Gastrocnemius medialis (tissue), 4 donors: ENCODE data around the gene DERA. TPM values are rescaled to one million over a fixed set of nuclear protein-coding genes. Genes with fewer than 3 reads are reported as not detected.

Experiments used
- ATAC-seq, 2 donors: fragments of 150-250 bp; one replicate each; pipeline ENCODE4 v1.9.1; 2016
- DNase-seq, 2 donors: peaks; one replicate each; pipeline ENCODE4 v3.0.0-alpha.2; 2019
- H3K27ac ChIP-seq, 4 donors: fragments of 200-600 bp; sonication (generic); 1 replicate in 1 of 4; 2 replicates in 3 of 4; pipeline ENCODE4 v1.5.1; 2016 to 2018; ENCODE audit warnings: mild to moderate bottlenecking in 2 of 4, moderate library complexity in 1 of 4
- H3K27me3 ChIP-seq, 3 donors: fragments of 200-600 bp; sonication (generic) in 2 of 3; 1 replicate in 1 of 3; 2 replicates in 2 of 3; pipeline versions ENCODE4 v1.5.1 to v1.6.0; 2016 to 2019; ENCODE audit warnings: mild to moderate bottlenecking in 1 of 3, moderate library complexity in 1 of 3
- H3K36me3 ChIP-seq, 2 donors: fragments of 200-600 bp; sonication (generic) in 1 of 2; one replicate each; pipeline ENCODE4 v1.5.1; 2017 to 2018
- H3K4me1 ChIP-seq, 2 donors: fragments of 200-600 bp; sonication (generic) in 1 of 2; one replicate each; pipeline ENCODE4 v1.5.1; 2016 to 2017; ENCODE audit warnings: mild to moderate bottlenecking in 2 of 2
- H3K4me3 ChIP-seq, 4 donors: fragments of 200-600 bp; sonication (generic) in 3 of 4; 1 replicate in 1 of 4; 2 replicates in 3 of 4; pipeline ENCODE4 v1.5.1; 2016 to 2019; ENCODE audit warnings: mild to moderate bottlenecking in 2 of 4
- H3K9me3 ChIP-seq, 3 donors: fragments of 200-600 bp; sonication (generic) in 2 of 3; 1 replicate in 1 of 3; 2 replicates in 2 of 3; pipeline ENCODE4 v1.5.1; 2016 to 2019
- POLR2A ChIP-seq, 2 donors: fragments of 450-650 bp; IDR thresholded peaks; one replicate each; pipeline ENCODE4 v1.6.1; 2017; ENCODE audit warnings: antibody characterized with exemption in 2 of 2, mild to moderate bottlenecking in 2 of 2, moderate library complexity in 2 of 2
- in situ Hi-C, 4 donors: fragments of 200-750 bp; cut with MboI; loops; one replicate each; pipeline versions ENCODE4 v1.15.0 to v1.8.0; 2017; ENCODE audit warnings: low sequenced_read_pairs in 4 of 4
- intact Hi-C: fragments of 100-400 bp; cut with DNase I; formaldehyde crosslinking; loops from one replicate; pipeline ENCODE4 v1.15.1; 2023; ENCODE audit warnings: low total_unique reads
- total RNA-seq, 4 donors: library from RNA; depleted of rRNA; stranded (reverse); fragments of >200 nt; gene quantifications; one replicate each; pipeline versions ENCODE4 v1.1.0 to v1.2.3, GENCODE V29; 2016
- TF ChIP-seq, protein P1 (sequence below), 5 experiments: fragments of 450-650 bp in 3 of 5; fragments of 200-600 bp in 2 of 5; sonication (generic) in 2 of 5; IDR thresholded peaks in 4 of 5; conservative IDR thresholded peaks in 1 of 5; 1 replicate in 4 of 5; 2 replicates in 1 of 5; pipeline ENCODE4 v1.5.1; 2016 to 2019; ENCODE audit warnings: antibody characterized with exemption in 5 of 5, mild to moderate bottlenecking in 3 of 5, moderate library complexity in 3 of 5

DERA gene
- 10 to 100 TPM; 29.2 to 50.1 (median 34.3) TPM for total RNA-seq

DNA sequence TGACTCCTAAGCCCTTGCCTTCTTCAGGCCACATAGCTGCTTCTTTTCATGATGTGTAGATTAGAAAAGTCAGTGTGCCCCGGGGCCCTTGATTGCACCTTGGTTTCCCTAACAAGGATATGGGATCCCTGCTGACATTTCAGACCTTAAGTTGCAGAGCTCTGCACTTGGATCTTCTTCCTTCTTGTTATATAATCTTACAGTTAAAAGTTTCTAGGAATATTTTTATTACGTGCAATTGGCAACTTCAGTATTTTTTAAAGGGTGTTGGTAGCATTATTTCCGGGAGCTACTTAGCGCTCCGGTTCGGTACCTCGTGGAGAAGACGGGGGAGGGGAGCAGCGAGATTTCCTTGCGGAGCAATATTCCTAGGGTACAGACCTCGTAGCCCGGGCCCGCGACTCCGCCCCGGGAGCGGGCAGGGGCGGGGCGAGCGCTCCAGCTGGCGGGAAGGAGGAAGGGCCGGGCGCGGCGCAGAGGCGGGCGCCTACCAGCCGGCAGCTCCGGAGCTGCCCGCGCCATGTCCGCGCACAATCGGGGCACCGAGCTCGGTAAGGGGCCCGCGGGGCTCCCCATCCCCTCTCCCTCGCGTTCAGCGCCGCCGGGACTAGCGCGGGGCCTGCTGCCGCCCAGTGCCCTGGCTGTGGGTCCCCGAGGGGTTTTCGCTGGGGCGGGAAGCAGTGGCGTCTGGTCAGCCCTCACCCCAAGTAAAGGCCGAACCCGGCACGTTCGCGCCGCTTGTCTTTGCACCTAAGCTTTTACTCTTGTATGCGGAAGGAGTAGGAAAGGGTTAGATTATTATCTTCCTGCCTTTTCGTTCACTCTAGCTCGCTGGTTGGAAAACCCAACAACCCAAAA lies at the start of gene DERA:
TSS of gene DERA (plus strand) at position 469 of the 858 bp plus-strand sequence. CDS start at position 521, 52 bp downstream.
- Histone ChIP-seq H3K4me3 (peak within 1 kb of the TSS; percentile 76 to 87 (median 80)), H3K36me3 (peaks cover 0 to 9% of the 10 kb centered on the region in 2 donors), H3K27ac (peak within 1 kb of the TSS; percentile 85 to 91 (median 88)), H3K4me1 (peaks cover 3 to 6% of the 10 kb centered on the region in 2 donors), H3K27me3 (no peaks in the 10 kb centered on the region), H3K9me3 (no peaks in the 10 kb centered on the region)
- peak; percentile 94 to 96 for ATAC-seq
- intact Hi-C loops, result loop anchor here (5.0 kb wide), 1 partner anchor 1354 kb away; no protein-coding TSS in a partner anchor
- in situ Hi-C loops, result loop anchor here in 1 of 4 donors (25.0 kb wide), 1 partner anchor 1124 kb away; no protein-coding TSS in a partner anchor
- peak; percentile 81 to 88 for TF ChIP-seq POLR2A (IDR thresholded peaks at IDR 0.05)
- TF ChIP-seq, protein P1, sequence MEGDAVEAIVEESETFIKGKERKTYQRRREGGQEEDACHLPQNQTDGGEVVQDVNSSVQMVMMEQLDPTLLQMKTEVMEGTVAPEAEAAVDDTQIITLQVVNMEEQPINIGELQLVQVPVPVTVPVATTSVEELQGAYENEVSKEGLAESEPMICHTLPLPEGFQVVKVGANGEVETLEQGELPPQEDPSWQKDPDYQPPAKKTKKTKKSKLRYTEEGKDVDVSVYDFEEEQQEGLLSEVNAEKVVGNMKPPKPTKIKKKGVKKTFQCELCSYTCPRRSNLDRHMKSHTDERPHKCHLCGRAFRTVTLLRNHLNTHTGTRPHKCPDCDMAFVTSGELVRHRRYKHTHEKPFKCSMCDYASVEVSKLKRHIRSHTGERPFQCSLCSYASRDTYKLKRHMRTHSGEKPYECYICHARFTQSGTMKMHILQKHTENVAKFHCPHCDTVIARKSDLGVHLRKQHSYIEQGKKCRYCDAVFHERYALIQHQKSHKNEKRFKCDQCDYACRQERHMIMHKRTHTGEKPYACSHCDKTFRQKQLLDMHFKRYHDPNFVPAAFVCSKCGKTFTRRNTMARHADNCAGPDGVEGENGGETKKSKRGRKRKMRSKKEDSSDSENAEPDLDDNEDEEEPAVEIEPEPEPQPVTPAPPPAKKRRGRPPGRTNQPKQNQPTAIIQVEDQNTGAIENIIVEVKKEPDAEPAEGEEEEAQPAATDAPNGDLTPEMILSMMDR (IDR thresholded peaks at IDR 0.05 in 4 of 5, conservative IDR thresholded peaks at IDR 0.05 in 1 of 5), result no peak
- peak; percentile 49 to 73 for DNase-seq

DNA sequence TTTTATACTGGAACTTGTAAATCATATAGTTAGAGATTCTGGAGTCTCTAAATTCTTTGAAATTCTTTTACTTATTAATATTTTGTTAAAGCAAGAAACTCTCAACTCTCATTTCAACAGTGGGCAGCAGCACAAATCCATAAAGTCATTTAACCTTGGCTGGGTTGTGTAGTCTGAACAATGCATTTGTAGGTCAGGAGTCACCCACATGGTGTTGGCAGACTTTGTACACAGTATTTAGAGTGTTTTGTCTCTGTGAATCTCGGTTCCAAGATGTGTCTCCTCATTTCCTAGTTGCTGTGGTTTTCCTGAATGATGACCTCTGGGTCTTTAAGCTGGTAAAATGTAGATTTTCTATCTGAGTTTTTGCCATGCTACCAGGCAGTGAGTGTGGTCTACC lies 49.7 kb upstream of the DERA start:
- Histone ChIP-seq H3K36me3 (no peaks in the 10 kb centered on the region), H3K4me3 (no peak overlapping the region), H3K4me1 (no peaks in the 10 kb centered on the region), H3K27ac (no peak overlapping the region), H3K27me3 (peaks cover 0 to 3% (median 0%) of the 10 kb centered on the region in 3 donors), H3K9me3 (no peaks in the 10 kb centered on the region)
- in situ Hi-C loops, result loop anchor here in 1 of 4 donors (25.0 kb wide), 1 partner anchor 574 kb away; no protein-coding TSS in a partner anchor
- DNase-seq (no peak), ATAC-seq (no peak)
- intact Hi-C loops, result no loop called here
- TF ChIP-seq, protein P1 (IDR thresholded peaks at IDR 0.05 in 4 of 5, conservative IDR thresholded peaks at IDR 0.05 in 1 of 5), result no peak
- TF ChIP-seq POLR2A (IDR thresholded peaks at IDR 0.05), result no peak

DNA sequence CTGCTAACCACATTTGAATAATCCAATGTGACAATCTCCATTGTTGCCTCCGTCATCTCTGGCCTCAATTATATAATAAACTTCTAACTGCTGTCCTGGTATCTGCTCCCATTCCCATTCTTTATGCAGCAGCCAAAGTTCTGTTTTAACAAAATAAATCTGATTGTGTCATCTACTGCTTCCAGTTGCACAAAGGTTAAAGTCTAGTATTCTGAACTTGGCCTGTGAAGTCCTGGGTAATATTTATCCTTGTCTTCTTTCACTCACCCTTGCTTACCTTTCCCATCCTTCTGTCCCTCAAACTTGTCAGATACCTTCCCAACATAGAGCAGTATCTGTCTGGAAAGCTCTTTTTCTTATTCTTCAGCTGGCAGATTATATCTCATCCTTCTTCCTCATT lies 48.3 kb upstream of the DERA start:
- H3K27ac ChIP-seq, result no peak overlapping the region
- intact Hi-C loops (no loop called here), in situ Hi-C loops (loop anchor here in 1 of 4 donors (25.0 kb wide), 1 partner anchor 576 kb away; no protein-coding TSS in a partner anchor)
- DNase-seq (no peak), ATAC-seq (no peak)
- H3K9me3 ChIP-seq, result no peaks in the 10 kb centered on the region
- H3K4me1 ChIP-seq, result no peaks in the 10 kb centered on the region
- H3K4me3 ChIP-seq, result no peak overlapping the region
- H3K27me3 ChIP-seq, result peaks cover 0 to 3% (median 0%) of the 10 kb centered on the region in 3 donors
- H3K36me3 ChIP-seq, result no peaks in the 10 kb centered on the region
- TF ChIP-seq, protein P1 (IDR thresholded peaks at IDR 0.05 in 4 of 5, conservative IDR thresholded peaks at IDR 0.05 in 1 of 5), result no peak
- TF ChIP-seq POLR2A (IDR thresholded peaks at IDR 0.05), result no peak

DNA sequence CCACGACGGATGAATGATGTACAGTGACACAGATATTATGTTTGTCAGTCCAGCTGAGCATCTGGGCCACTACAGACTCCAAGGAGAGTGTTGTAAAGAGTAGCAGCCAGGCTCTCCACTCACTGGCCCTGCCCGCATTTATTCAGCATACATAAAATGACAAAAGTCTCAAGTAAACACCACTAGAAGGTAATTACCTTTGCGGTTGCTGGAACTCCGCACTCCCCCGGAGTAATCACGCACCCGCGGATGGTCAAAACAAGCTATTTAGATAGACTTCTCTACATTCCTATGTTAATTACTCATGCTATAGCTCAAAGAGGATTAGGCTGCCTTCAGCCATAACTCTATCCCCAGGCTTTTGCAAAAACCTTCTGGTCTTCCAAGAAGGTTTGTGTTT lies 47.8 kb upstream of the DERA start:
- H3K4me3 ChIP-seq, result no peak overlapping the region
- H3K27ac ChIP-seq, result no peak overlapping the region
- no peaks in the 10 kb centered on the region for H3K9me3 ChIP-seq
- DNase-seq (no peak), ATAC-seq (no peak)
- H3K27me3 ChIP-seq, result peaks cover 0 to 3% (median 0%) of the 10 kb centered on the region in 3 donors
- intact Hi-C loops, result no loop called here
- H3K36me3 ChIP-seq, result no peaks in the 10 kb centered on the region
- H3K4me1 ChIP-seq, result no peaks in the 10 kb centered on the region
- TF ChIP-seq POLR2A (IDR thresholded peaks at IDR 0.05), result no peak
- TF ChIP-seq, protein P1 (IDR thresholded peaks at IDR 0.05 in 4 of 5, conservative IDR thresholded peaks at IDR 0.05 in 1 of 5), result no peak
- in situ Hi-C loops, result loop anchor here in 1 of 4 donors (25.0 kb wide), 1 partner anchor 576 kb away; no protein-coding TSS in a partner anchor
